Choroid plexus epithelial cell (primary cell): ENCODE data around the gene LAMA5.

Experiments
- DNase-seq: peaks from one replicate; pipeline ENCODE4 v3.0.0-alpha.2; 2010; ENCODE audit warnings: low read depth
- H3K4me3 ChIP-seq: 2 replicates; pipeline ENCODE4 v1.5.1; 2011; ENCODE audit warnings: low read depth, mild to moderate bottlenecking, control low read depth, low read length, moderate library complexity
- CTCF ChIP-seq: conservative IDR thresholded peaks from 2 replicates; pipeline ENCODE4 v1.5.1; 2011; ENCODE audit warnings: low read depth, mild to moderate bottlenecking, control low read depth, inconsistent platforms, low read length, moderate library complexity

The LAMA5 gene

GRCh38 chr20:62332989-62333819, 33.9 kb downstream of the LAMA5 start:
- TF ChIP-seq CTCF, result no peak
- DNase-seq, result no peak
- H3K4me3 ChIP-seq, result no peak overlapping the region

GRCh38 chr20:62332421-62332820, 34.7 kb downstream of the LAMA5 start:
- no peak overlapping the region for H3K4me3 ChIP-seq
- DNase-seq, result no peak
- TF ChIP-seq CTCF, result no peak

GRCh38 chr20:62331347-62331746, 35.8 kb downstream of the LAMA5 start:
- DNase-seq, result no peak
- TF ChIP-seq CTCF, result no peak
- H3K4me3 ChIP-seq, result no peak overlapping the region

GRCh38 chr20:62330576-62331317, 36.4 kb downstream of the LAMA5 start:
- no peak overlapping the region for H3K4me3 ChIP-seq
- no peak for TF ChIP-seq CTCF
- DNase-seq, result no peak

- DNase-seq, result no peak
- H3K4me3 ChIP-seq, result no peak overlapping the region
- TF ChIP-seq CTCF, result no peak
Observed at GRCh38 chr20:62329389-62330377, 37.4 kb downstream of the LAMA5 start.

GRCh38 chr20:62328684-62329388, 38.3 kb downstream of the LAMA5 start:
- TF ChIP-seq CTCF, result no peak
- H3K4me3 ChIP-seq, result no peak overlapping the region

More at GRCh38 chr20:62328684-62329388, 38.3 kb downstream of the LAMA5 start:
- DNase-seq, result no peak
